BJ (cell line): ENCODE measurements around the gene DIAPH1. TPM values are rescaled to one million over a fixed set of nuclear protein-coding genes. Genes with fewer than 3 reads are reported as not detected.

Source experiments
- CTCF ChIA-PET: fragments of 350-600 bp; formaldehyde crosslinking; extraction: SDS; loops from one replicate; lab custom pipeline; 2021; ENCODE audit warnings: antibody characterized with exemption, inconsistent platforms; lab: Yijun Ruan, JAX
- POLR2A ChIA-PET: fragments of 300-600 bp; sonication (Branson Sonifier 250); formaldehyde crosslinking; extraction: SDS; loops from one replicate; lab custom pipeline; 2021; ENCODE audit warnings: antibody characterized with exemption; lab: Charles Lee
- DNase-seq: peaks from one replicate; pipeline ENCODE4 v3.0.0-alpha.2; 2011; ENCODE audit warnings: low read depth
- H3K27me3 ChIP-seq: 2 replicates; pipeline ENCODE4 v1.6.0; 2011; ENCODE audit warnings: low read length; ENCODE audit not compliant: control insufficient read depth, insufficient read depth
- H3K36me3 ChIP-seq: 2 replicates; pipeline ENCODE4 v1.5.1; 2011; ENCODE audit warnings: low read length; ENCODE audit not compliant: control insufficient read depth, insufficient read depth
- H3K4me3 ChIP-seq: 2 replicates; pipeline ENCODE4 v1.5.1; 2011; ENCODE audit warnings: low read depth, mild to moderate bottlenecking, control low read depth, low read length
- polyA plus RNA-seq: library from polyadenylated mRNA; depleted of rRNA; stranded (reverse); fragments of >200 nt; gene quantifications from 2 replicates; pipeline ENCODE4 v1.2.3, GENCODE V29; 2011
- TF ChIP-seq, protein P1 (sequence below): IDR thresholded peaks from 2 replicates; pipeline ENCODE4 v1.5.1; 2011; ENCODE audit warnings: low read depth, mild to moderate bottlenecking, control low read depth, inconsistent platforms, low read length, moderate library complexity; ENCODE audit not compliant: insufficient read depth

The DIAPH1 gene
- polyA plus RNA-seq, 1 experiment, result 36.6 TPM

DNA sequence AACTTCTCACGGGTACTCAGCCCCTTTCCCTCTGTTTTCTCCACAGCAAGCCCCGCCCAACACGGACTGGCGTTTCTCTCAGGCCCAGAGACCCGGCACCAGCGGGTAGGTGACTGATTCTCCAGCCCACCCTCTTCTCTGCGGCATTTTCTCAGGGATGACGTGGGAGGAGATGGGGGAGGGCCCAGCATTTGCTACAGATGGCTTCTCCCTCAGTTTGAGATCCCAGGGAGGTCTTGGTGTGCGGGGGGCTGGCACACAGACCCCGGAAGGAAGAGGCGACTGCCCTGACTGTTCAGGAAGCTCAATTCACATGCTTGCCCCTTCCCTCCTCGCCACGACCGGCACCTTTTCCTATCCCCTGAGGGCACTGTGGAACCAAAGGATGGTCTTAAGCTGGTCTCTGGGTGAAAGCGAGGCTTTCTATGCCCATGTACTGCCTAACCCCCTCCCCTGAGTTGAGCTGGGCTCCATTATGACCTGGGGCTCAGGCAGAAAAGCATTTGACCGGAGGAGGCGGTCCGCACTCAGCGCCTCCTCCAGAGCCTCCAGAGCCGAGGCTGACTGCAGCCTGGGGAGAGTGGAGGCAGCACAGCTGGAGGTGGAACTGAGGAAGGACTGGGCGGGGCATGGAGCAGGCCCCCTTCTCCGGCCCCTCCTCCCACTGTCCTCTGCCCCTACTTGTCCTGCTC, 123.9 kb downstream of the DIAPH1 start:
- Histone ChIP-seq H3K27me3 (no peaks in the 10 kb centered on the region), H3K4me3 (no peak overlapping the region), H3K36me3 (peaks cover 15% of the 10 kb centered on the region)
- CTCF ChIA-PET, result interaction anchor here (0.6 to 2.1 kb wide), 4 partner anchors 18 to 74 kb away, joined by 3 to 6 read pairs (median 4); partner anchors contain the start of gene PCDHGA11
- DNase-seq, result no peak
- POLR2A ChIA-PET, result no interaction called here
- TF ChIP-seq, protein P1, sequence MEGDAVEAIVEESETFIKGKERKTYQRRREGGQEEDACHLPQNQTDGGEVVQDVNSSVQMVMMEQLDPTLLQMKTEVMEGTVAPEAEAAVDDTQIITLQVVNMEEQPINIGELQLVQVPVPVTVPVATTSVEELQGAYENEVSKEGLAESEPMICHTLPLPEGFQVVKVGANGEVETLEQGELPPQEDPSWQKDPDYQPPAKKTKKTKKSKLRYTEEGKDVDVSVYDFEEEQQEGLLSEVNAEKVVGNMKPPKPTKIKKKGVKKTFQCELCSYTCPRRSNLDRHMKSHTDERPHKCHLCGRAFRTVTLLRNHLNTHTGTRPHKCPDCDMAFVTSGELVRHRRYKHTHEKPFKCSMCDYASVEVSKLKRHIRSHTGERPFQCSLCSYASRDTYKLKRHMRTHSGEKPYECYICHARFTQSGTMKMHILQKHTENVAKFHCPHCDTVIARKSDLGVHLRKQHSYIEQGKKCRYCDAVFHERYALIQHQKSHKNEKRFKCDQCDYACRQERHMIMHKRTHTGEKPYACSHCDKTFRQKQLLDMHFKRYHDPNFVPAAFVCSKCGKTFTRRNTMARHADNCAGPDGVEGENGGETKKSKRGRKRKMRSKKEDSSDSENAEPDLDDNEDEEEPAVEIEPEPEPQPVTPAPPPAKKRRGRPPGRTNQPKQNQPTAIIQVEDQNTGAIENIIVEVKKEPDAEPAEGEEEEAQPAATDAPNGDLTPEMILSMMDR, result no peak

DNA sequence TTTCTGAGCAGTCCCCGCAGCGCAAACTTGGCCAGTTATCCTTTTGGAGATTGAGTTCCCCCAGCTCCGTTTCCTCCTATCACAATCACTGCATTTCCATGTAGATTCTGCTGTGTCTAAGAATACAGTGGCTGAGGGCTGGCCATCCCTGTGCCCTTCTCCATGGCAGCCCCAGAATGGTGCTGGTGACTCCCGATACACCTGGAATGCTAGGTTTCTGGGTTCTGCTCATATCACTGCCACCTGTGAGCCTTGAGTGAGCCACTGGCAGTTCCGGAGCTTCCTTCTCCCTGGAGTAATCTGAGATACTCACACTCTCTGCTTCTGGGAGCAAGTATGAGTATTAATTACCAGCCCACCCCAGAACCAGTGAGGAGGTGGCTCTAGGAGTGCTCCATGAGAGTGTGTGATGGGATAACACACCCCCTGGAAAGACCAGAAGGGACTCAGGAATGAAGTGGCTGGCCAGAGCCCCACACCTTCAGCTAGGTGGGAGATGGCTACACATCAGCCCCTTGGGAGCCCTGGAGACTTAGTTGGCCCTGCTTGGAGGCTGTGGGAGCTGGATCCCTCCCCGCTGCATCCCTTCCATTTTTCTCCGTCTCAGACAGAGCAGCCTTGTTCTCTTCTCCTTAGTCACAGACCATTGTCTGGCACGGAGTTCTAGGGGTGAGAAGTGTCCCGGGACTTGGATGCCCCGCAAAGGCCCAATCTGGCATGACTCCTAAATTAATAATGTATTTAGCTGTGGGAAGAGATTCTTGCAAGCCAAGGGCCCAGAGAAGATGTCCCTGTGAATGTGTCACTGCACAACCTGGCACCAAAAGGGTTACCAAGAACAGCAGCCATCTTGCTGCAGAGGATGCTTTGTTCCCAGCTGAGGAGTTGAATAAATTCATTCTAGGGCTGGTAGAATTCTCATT, 125.0 kb downstream of the DIAPH1 start:
- Histone ChIP-seq H3K27me3 (no peaks in the 10 kb centered on the region), H3K4me3 (no peak overlapping the region), H3K36me3 (peaks cover 15% of the 10 kb centered on the region)
- TF ChIP-seq, protein P1, result no peak
- DNase-seq, result no peak
- POLR2A ChIA-PET, result no interaction called here
- CTCF ChIA-PET, result interaction anchor here (0.8 to 2.0 kb wide), 8 partner anchors 13 to 155 kb away, joined by 3 to 7 read pairs (median 4); partner anchors contain the start of genes PCDHGA12 and PCDHGA2

DNA sequence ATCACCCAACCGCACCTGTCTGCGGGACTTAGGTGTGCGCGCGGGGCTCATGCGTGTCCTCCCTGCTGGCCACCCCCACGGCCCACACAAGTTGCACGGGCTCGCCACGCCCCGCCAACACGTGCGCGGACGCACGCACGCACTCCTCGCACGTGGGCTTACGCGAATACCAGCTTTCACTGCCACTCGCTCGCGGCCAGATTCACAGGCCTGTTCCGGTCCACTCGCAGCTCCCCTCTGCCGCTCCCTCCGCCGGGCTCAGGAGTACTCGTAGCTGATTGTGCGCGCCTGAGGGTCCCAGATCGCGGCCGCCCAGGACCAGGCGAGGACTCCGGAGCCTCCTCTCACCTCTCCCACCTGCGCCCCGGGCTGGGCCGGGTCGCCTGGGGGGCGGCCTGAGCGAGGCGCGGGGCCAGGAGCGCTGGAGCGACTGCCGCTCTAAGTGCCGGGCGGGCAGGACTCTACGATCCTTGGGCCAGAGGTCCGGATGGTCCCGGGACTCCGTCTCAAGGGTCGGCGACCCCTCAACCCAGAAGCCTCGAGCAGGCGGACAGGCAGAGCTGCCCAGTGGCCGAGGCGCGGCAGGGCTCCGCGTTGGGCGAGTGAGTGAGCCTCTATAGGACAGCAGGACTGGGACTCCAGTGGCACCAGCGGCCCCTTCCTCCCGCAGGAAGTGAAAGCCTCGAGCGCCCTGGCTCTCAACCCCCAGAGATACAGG, 126.5 kb downstream of the DIAPH1 start:
- Histone ChIP-seq H3K27me3 (no peaks in the 10 kb centered on the region), H3K36me3 (peaks cover 13% of the 10 kb centered on the region), H3K4me3 (no peak overlapping the region)
- no peak for DNase-seq
- TF ChIP-seq, protein P1, result no peak
- ChIA-PET POLR2A (no interaction called here), CTCF (interaction anchor here (0.8 to 1.7 kb wide), 5 partner anchors 8 to 95 kb away, joined by 3 to 7 read pairs (median 3); no protein-coding TSS in a partner anchor)

DNA sequence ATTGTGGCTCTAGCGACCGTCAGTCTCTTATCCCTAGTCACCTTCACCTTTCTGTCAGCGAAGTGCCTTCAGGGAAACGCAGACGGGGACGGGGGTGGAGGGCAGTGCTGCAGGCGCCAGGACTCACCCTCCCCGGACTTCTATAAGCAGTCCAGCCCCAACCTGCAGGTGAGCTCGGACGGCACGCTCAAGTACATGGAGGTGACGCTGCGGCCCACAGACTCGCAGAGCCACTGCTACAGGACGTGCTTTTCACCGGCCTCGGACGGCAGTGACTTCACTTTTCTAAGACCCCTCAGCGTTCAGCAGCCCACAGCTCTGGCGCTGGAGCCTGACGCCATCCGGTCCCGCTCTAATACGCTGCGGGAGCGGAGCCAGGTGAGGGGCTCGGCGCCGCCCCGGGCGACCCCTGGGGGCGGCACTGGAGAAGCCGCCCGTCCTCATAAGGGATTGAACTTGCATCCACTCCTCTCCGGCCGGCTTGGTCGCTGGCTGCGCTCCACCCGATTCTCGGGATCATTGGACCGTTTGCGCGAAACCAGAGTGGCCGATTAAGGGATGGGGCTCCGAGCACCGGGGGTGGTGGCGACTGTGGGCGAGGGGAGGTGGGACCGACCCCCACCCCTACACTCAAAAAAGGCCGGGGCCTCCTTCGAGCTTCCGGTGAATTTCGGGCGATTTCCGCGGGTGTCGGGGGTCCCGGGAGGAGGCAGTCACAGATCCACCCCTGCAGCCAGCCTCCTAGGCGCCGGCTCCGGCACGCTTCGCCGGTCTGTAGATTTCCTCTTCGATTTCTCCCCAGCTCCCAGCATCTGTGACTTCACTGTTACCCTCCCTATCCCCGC, 127.3 kb downstream of the DIAPH1 start:
- POLR2A ChIA-PET, result no interaction called here
- CTCF ChIA-PET, result interaction anchor here (1.6 kb wide), 1 partner anchor 22 kb away, joined by 3 read pairs; no protein-coding TSS in a partner anchor
- H3K36me3 ChIP-seq, result peaks cover 14% of the 10 kb centered on the region
- no peak overlapping the region for H3K4me3 ChIP-seq
- TF ChIP-seq, protein P1, result no peak
- no peaks in the 10 kb centered on the region for H3K27me3 ChIP-seq
- no peak for DNase-seq
